Measurements from ENCODE around the gene CACNB3. TPM values are rescaled to one million over a fixed set of nuclear protein-coding genes. Genes with fewer than 3 reads are reported as not detected.
"Not testable (repeated sequence)": the region's sequence is repeated elsewhere in the genome, so short reads cannot be mapped to it uniquely, and the experiment has no call there.

The CACNB3 gene
- total and polyA plus RNA-seq, 2 of the 8 experiments (the other 6 are each of a cell fraction or from before 2014, with no cell fraction given), result 12.5 to 16.0 TPM

- not testable (repeated sequence) for H3K4me2 ChIP-seq (ENCODE audit: insufficient read depth in 1 of 2, low read depth in 2 of 2, low read length in 2 of 2); H2BK15ac ChIP-seq (ENCODE audit: low read length); H3K4me3 ChIP-seq (ENCODE audit: extremely low read depth in 1 of 4, insufficient read depth in 2 of 4, low read depth in 3 of 4, low read length in 4 of 4); H4K5ac ChIP-seq (ENCODE audit: insufficient read length, low read depth, low read length); H2BK12ac ChIP-seq (ENCODE audit: low read depth, low read length); H3K27ac ChIP-seq (ENCODE audit: low read depth, low read length); H4K91ac ChIP-seq (replicated peaks; ENCODE audit: insufficient read length, low read length); H3K23me2 ChIP-seq (ENCODE audit: low read depth, low read length); H3K23ac ChIP-seq (ENCODE audit: insufficient read length); H2AFZ ChIP-seq (ENCODE audit: low read length); H2BK20ac ChIP-seq (ENCODE audit: low read length); FAIRE-seq; H3K4ac ChIP-seq (replicated peaks; ENCODE audit: insufficient read length, low read depth, low read length); H3K9me3 ChIP-seq (ENCODE audit: insufficient read depth in 2 of 2, low read depth in 1 of 2, low read length in 1 of 2); DNase-seq (ENCODE audit: low read depth in 1 of 2, low spot score in 2 of 2); H4K8ac ChIP-seq (ENCODE audit: extremely low read depth, insufficient read depth, low read length); H3K27me3 ChIP-seq (replicated peaks in 1 of 4; ENCODE audit: control insufficient read depth in 3 of 4, extremely low read depth in 1 of 4, insufficient read depth in 3 of 4, low read length in 3 of 4); H3K18ac ChIP-seq (ENCODE audit: extremely low read depth, low read length); H3K9ac ChIP-seq (replicated peaks in 1 of 4; ENCODE audit: extremely low read depth in 1 of 4, low read depth in 3 of 4, low read length in 3 of 4); H3K14ac ChIP-seq (ENCODE audit: insufficient read length); H2AK5ac ChIP-seq (ENCODE audit: low read depth, low read length); H2BK5ac ChIP-seq (ENCODE audit: low read depth, low read length); H3K79me1 ChIP-seq (ENCODE audit: low read depth, low read length); H2BK120ac ChIP-seq (replicated peaks; ENCODE audit: low read depth, low read length); H3K56ac ChIP-seq (replicated peaks; ENCODE audit: insufficient read length, low read depth, low read length)
- H3K79me2 ChIP-seq (ENCODE audit: control insufficient read depth in 1 of 2, insufficient read depth in 2 of 2, low read length in 2 of 2), result peaks cover 3 to 29% of the 10 kb centered on the region in 2 experiments; a peak in 3 of 4 replicates
- H3K4me1 ChIP-seq (replicated peaks in 1 of 4; ENCODE audit: control insufficient read depth in 3 of 4, insufficient read depth in 4 of 4, low read length in 3 of 4), result peaks cover 4 to 22% (median 17%) of the 10 kb centered on the region in 4 experiments
- H4K20me1 ChIP-seq (replicated peaks in 1 of 2; ENCODE audit: control insufficient read depth in 1 of 2, insufficient read depth in 2 of 2, low read length in 2 of 2), result peaks cover 12 to 23% of the 10 kb centered on the region in 2 experiments
- WGBS, 2 experiments (ENCODE audit: extremely low coverage in 1 of 2, insufficient coverage in 1 of 2, insufficient read length in 1 of 2, insufficient replicate concordance in 2 of 2, low coverage in 1 of 2, low lambda C conversion rate in 2 of 2, missing lambda C conversion rate in 1 of 2), result 97% methylated on average over 3 of the region's 5 CpGs; no CpG with 5 or more reads in 1 of the 2 experiments
- POLR2A ChIA-PET (ENCODE audit: partially characterized antibody), result interaction anchor here (0.6 to 22.9 kb wide), 10 partner anchors 6 to 168 kb away, joined by 3 to 651 read pairs (median 4); partner anchors contain the start of gene DDX23
- CTCF ChIA-PET (ENCODE audit: partially characterized antibody), result interaction anchor here (0.7 to 26.4 kb wide), 7 partner anchors 22 to 128 kb away, joined by 3 to 678 read pairs (median 4); a partner anchor contains a TSS
- H3K36me3 ChIP-seq (ENCODE audit: control insufficient read depth in 2 of 4, insufficient read depth in 4 of 4, low read length in 3 of 4), result peaks cover 22 to 55% (median 34%) of the 10 kb centered on the region in 4 experiments
Observed at GRCh38 chr12:48860236-48860635, 41.9 kb downstream of the CACNB3 start.

All from H1 (cell line).